WTC11 (cell line): ENCODE data around the gene MED23. TPM values are rescaled to one million over a fixed set of nuclear protein-coding genes. Genes with fewer than 3 reads are reported as not detected.

Experiments
- ATAC-seq: fragments of 200-7000 bp; cut with Tn5 transposase; 2 replicates; pipeline ENCODE4 v1.10.0; 2021; ENCODE audit warnings: mild to moderate bottlenecking, moderate library complexity
- CTCF ChIA-PET: fragments of 300-600 bp; sonication (Branson Sonifier 250); formaldehyde crosslinking; loops from one replicate; lab custom pipeline; 2021; ENCODE audit warnings: antibody characterized with exemption; lab: Charles Lee
- POLR2A ChIA-PET: fragments of 350-600 bp; sonication (Branson Sonifier 250); formaldehyde crosslinking; loops from one replicate; lab custom pipeline; 2021; ENCODE audit warnings: antibody characterized with exemption; lab: Charles Lee
- DNase-seq: peaks from one replicate; pipeline ENCODE4 v3.0.0; 2021; ENCODE audit warnings: low spot score
- H3K27ac Mint-ChIP-seq: 2 replicates; pipeline ENCODE4 v1.8.0; 2021; ENCODE audit warnings: mixed read lengths
- H3K27me3 Mint-ChIP-seq: 2 replicates; pipeline ENCODE4 v1.8.0; 2021; ENCODE audit warnings: low read depth, mild to moderate bottlenecking, moderate library complexity, mixed read lengths
- H3K36me3 Mint-ChIP-seq: 2 replicates; pipeline ENCODE4 v1.8.0; 2021; ENCODE audit warnings: mixed read lengths
- H3K4me1 Mint-ChIP-seq: 2 replicates; pipeline ENCODE4 v1.8.0; 2022; ENCODE audit warnings: mixed read lengths
- H3K4me3 Mint-ChIP-seq: 2 replicates; pipeline ENCODE4 v1.8.0; 2021; ENCODE audit warnings: mild to moderate bottlenecking, moderate library complexity, mixed read lengths
- H3K9me3 Mint-ChIP-seq: 2 replicates; pipeline ENCODE4 v1.8.0; 2021; ENCODE audit warnings: mixed read lengths
- AFF4 ChIP-seq: sonication (generic); formaldehyde crosslinking; IDR thresholded peaks from 2 replicates; pipeline ENCODE4 v1.8.1; 2023; ENCODE audit warnings: mild to moderate bottlenecking, missing genetic modification reagents, borderline replicate concordance
- AR ChIP-seq: fragments of 250-450 bp; sonication (Bioruptor Pico); IDR thresholded peaks from 2 replicates; pipeline ENCODE4 v1.9.0; 2021; ENCODE audit warnings: mild to moderate bottlenecking
- ATF1 ChIP-seq: sonication (generic); formaldehyde crosslinking; IDR thresholded peaks from 2 replicates; pipeline ENCODE4 v1.8.1; 2023; ENCODE audit warnings: mild to moderate bottlenecking, moderate library complexity, missing genetic modification reagents
- CBFB ChIP-seq: sonication (generic); formaldehyde crosslinking; IDR thresholded peaks from 2 replicates; pipeline ENCODE4 v1.8.1; 2022; ENCODE audit warnings: mild to moderate bottlenecking, low read depth, missing genetic modification reagents
- CREB1 ChIP-seq: sonication (generic); formaldehyde crosslinking; IDR thresholded peaks from 2 replicates; pipeline ENCODE4 v1.8.0; 2023; ENCODE audit warnings: mild to moderate bottlenecking, missing genetic modification reagents
- CTCF ChIP-seq: fragments of 200-600 bp; IDR thresholded peaks from 2 replicates; pipeline ENCODE4 v1.8.0; 2022; ENCODE audit warnings: antibody characterized with exemption
- ESRRA ChIP-seq: sonication (generic); formaldehyde crosslinking; IDR thresholded peaks from 2 replicates; pipeline ENCODE4 v1.8.1; 2022; ENCODE audit warnings: mild to moderate bottlenecking, missing genetic modification reagents, borderline replicate concordance
- FOXP1 ChIP-seq: sonication (generic); formaldehyde crosslinking; IDR thresholded peaks from 2 replicates; pipeline ENCODE4 v1.8.0; 2022; ENCODE audit warnings: missing genetic modification reagents, mild to moderate bottlenecking, moderate library complexity, borderline replicate concordance
- FOXP4 ChIP-seq: sonication (generic); formaldehyde crosslinking; IDR thresholded peaks from 2 replicates; pipeline ENCODE4 v1.8.0; 2022; ENCODE audit warnings: mild to moderate bottlenecking, missing genetic modification reagents
- GABPB1 ChIP-seq: sonication (generic); formaldehyde crosslinking; IDR thresholded peaks from 2 replicates; pipeline ENCODE4 v1.8.1; 2023; ENCODE audit warnings: mild to moderate bottlenecking, missing genetic modification reagents
- IRF1 ChIP-seq: sonication (generic); formaldehyde crosslinking; IDR thresholded peaks from 2 replicates; pipeline ENCODE4 v1.8.0; 2023; ENCODE audit warnings: missing genetic modification reagents
- IRF2 ChIP-seq: sonication (generic); formaldehyde crosslinking; IDR thresholded peaks from 2 replicates; pipeline ENCODE4 v1.8.0; 2022; ENCODE audit warnings: low read depth, missing genetic modification reagents, borderline replicate concordance
- JUN ChIP-seq: sonication (generic); formaldehyde crosslinking; IDR thresholded peaks from 2 replicates; pipeline ENCODE4 v1.8.0; 2023; ENCODE audit warnings: mild to moderate bottlenecking, missing genetic modification reagents
- KAT7 ChIP-seq: sonication (generic); formaldehyde crosslinking; IDR thresholded peaks from 2 replicates; pipeline ENCODE4 v1.8.1; 2023; ENCODE audit warnings: missing genetic modification reagents, mild to moderate bottlenecking, borderline replicate concordance
- NFYB ChIP-seq: sonication (generic); formaldehyde crosslinking; conservative IDR thresholded peaks from 2 replicates; pipeline ENCODE4 v1.8.0; 2022; ENCODE audit warnings: low read depth, missing genetic modification reagents
- SP1 ChIP-seq: sonication (generic); formaldehyde crosslinking; conservative IDR thresholded peaks from 2 replicates; pipeline ENCODE4 v1.8.1; 2022; ENCODE audit warnings: missing genetic modification reagents
- TEAD1 ChIP-seq: sonication (generic); formaldehyde crosslinking; IDR thresholded peaks from 2 replicates; pipeline ENCODE4 v1.8.0; 2022; ENCODE audit warnings: mild to moderate bottlenecking, missing genetic modification reagents
- TEAD4 ChIP-seq: sonication (generic); formaldehyde crosslinking; IDR thresholded peaks from 2 replicates; pipeline ENCODE4 v1.8.0; 2022; ENCODE audit warnings: mild to moderate bottlenecking, missing genetic modification reagents
- total RNA-seq: library from RNA; stranded (reverse); gene quantifications from 3 replicates; pipeline ENCODE4 v1.2.3, GENCODE V29; 2021

MED23 gene
- total RNA-seq, 1 experiment from 2014 or later = 19.0 TPM

- TF ChIP-seq FOXP4 (peak; percentile 75; the same call in 1 of the 2 replicates), IRF2 (CRISPR knock-in tag) (no peak), ATF1 (CRISPR knock-in tag) (no peak), FOXP1 (CRISPR knock-in tag) (peak; percentile 68; the same call in 1 of the 2 replicates), NFYB (CRISPR knock-in tag) (no peak), GABPB1 (CRISPR knock-in tag) (peak; percentile 97), CTCF (peak; percentile 95), TEAD4 (CRISPR knock-in tag) (no peak), IRF1 (peak; percentile 58; the same call in 1 of the 2 replicates), CREB1 (CRISPR knock-in tag) (no peak), KAT7 (CRISPR knock-in tag) (peak; percentile 95), CBFB (CRISPR knock-in tag) (peak; percentile 98), AFF4 (peak; percentile 92; the same call in 1 of the 2 replicates), JUN (CRISPR knock-in tag) (no peak), SP1 (peak; percentile 95)
Measured at GRCh38 chr6:131627724-131628682, at the start of gene MED23 (continued).

- ChIA-PET CTCF (no interaction called here), POLR2A (no interaction called here)
- ATAC-seq (no peak), DNase-seq (no peak)
- peaks cover 5% of the 10 kb centered on the region for H3K4me1 Mint-ChIP-seq
- no peaks in the 10 kb centered on the region for H3K36me3 Mint-ChIP-seq
- no peak overlapping the region for H3K4me3 Mint-ChIP-seq
- H3K9me3 Mint-ChIP-seq = peaks cover 6% of the 10 kb centered on the region
- H3K27ac Mint-ChIP-seq = no peak overlapping the region
- H3K27me3 Mint-ChIP-seq = peaks cover 19% of the 10 kb centered on the region
- TF ChIP-seq AR = no peak
- TF ChIP-seq TEAD1 (CRISPR knock-in tag) = no peak
- no peak for TF ChIP-seq ESRRA (CRISPR knock-in tag)
Measured at GRCh38 chr6:131673184-131673583, 45.1 kb upstream of the MED23 start.
